Osteocyte (in vitro differentiated cells): ENCODE data around the gene PTPRG. TPM values are rescaled to one million over a fixed set of nuclear protein-coding genes. Genes with fewer than 3 reads are reported as not detected.
A peak's percentile ranks its signal among the peaks of the same experiment; 100 is the strongest.

ENCODE experiments used
- DNase-seq: peaks from one replicate; pipeline ENCODE4 v3.0.0; 2021; ENCODE audit warnings: mixed read lengths; ENCODE audit not compliant: unreplicated experiment; ENCODE audit errors: extremely low spot score
- H3K27ac Mint-ChIP-seq: one replicate; pipeline ENCODE4 v1.8.0; 2021; ENCODE audit warnings: mild to moderate bottlenecking, mixed read lengths; ENCODE audit not compliant: unreplicated experiment
- H3K27me3 Mint-ChIP-seq: one replicate; pipeline ENCODE4 v1.8.0; 2021; ENCODE audit warnings: mixed read lengths; ENCODE audit not compliant: unreplicated experiment
- H3K36me3 Mint-ChIP-seq: one replicate; pipeline ENCODE4 v1.8.0; 2021; ENCODE audit warnings: mixed read lengths; ENCODE audit not compliant: unreplicated experiment
- H3K4me1 Mint-ChIP-seq: one replicate; pipeline ENCODE4 v1.8.0; 2021; ENCODE audit warnings: mixed read lengths; ENCODE audit not compliant: unreplicated experiment
- H3K4me3 Mint-ChIP-seq: one replicate; pipeline ENCODE4 v1.8.0; 2021; ENCODE audit warnings: mild to moderate bottlenecking, moderate library complexity, mixed read lengths; ENCODE audit not compliant: unreplicated experiment
- H3K9me3 Mint-ChIP-seq: one replicate; pipeline ENCODE4 v1.8.0; 2021; ENCODE audit warnings: mixed read lengths; ENCODE audit not compliant: unreplicated experiment
- CTCF ChIP-seq: fragments of 200-600 bp; sonication (generic); IDR thresholded peaks from 2 replicates; pipeline ENCODE4 v1.5.0; 2021; ENCODE audit warnings: antibody characterized with exemption, mild to moderate bottlenecking, moderate library complexity
- total RNA-seq: library from RNA; stranded (reverse); gene quantifications from 2 replicates; pipeline ENCODE4 v1.2.1, GENCODE V29; 2021

The PTPRG gene
- total RNA-seq, 1 donor from 2014 or later: 48.1 TPM

- DNase-seq: no peak
- Mint-ChIP-seq H3K9me3 (peaks cover 9% of the 10 kb centered on the region), H3K27ac (no peak overlapping the region), H3K4me3 (no peak overlapping the region), H3K36me3 (peaks cover 5% of the 10 kb centered on the region), H3K4me1 (no peaks in the 10 kb centered on the region), H3K27me3 (no peaks in the 10 kb centered on the region)
- TF ChIP-seq CTCF: no peak
Measured at GRCh38 chr3:61935814-61936213, 374.4 kb downstream of the PTPRG start.

GRCh38 chr3:61936344-61936937, 375.1 kb downstream of the PTPRG start:
- no peaks in the 10 kb centered on the region for H3K4me1 Mint-ChIP-seq
- H3K27ac Mint-ChIP-seq: no peak overlapping the region
- TF ChIP-seq CTCF: peak; percentile 46
- peaks cover 9% of the 10 kb centered on the region for H3K9me3 Mint-ChIP-seq
- no peak overlapping the region for H3K4me3 Mint-ChIP-seq
- DNase-seq: no peak
- H3K27me3 Mint-ChIP-seq: no peaks in the 10 kb centered on the region
- peaks cover 5% of the 10 kb centered on the region for H3K36me3 Mint-ChIP-seq

- Mint-ChIP-seq H3K9me3 (peaks cover 11% of the 10 kb centered on the region), H3K27me3 (no peaks in the 10 kb centered on the region), H3K4me1 (no peaks in the 10 kb centered on the region), H3K36me3 (peaks cover 5% of the 10 kb centered on the region), H3K27ac (no peak overlapping the region), H3K4me3 (no peak overlapping the region)
- no peak for TF ChIP-seq CTCF
- DNase-seq: no peak
Measured at GRCh38 chr3:61937477-61937876, 376.1 kb downstream of the PTPRG start.

- Mint-ChIP-seq H3K4me3 (no peak overlapping the region), H3K27me3 (no peaks in the 10 kb centered on the region), H3K9me3 (peaks cover 16% of the 10 kb centered on the region), H3K4me1 (no peaks in the 10 kb centered on the region), H3K36me3 (peaks cover 5% of the 10 kb centered on the region), H3K27ac (no peak overlapping the region)
- no peak for DNase-seq
- TF ChIP-seq CTCF: no peak
Measured at GRCh38 chr3:61938878-61939549, 377.6 kb downstream of the PTPRG start.

- Mint-ChIP-seq H3K4me1 (no peaks in the 10 kb centered on the region), H3K36me3 (peaks cover under 1% of the 10 kb centered on the region), H3K9me3 (peaks cover 7% of the 10 kb centered on the region), H3K4me3 (no peak overlapping the region), H3K27ac (no peak overlapping the region), H3K27me3 (no peaks in the 10 kb centered on the region)
- TF ChIP-seq CTCF: no peak
- DNase-seq: no peak
Measured at GRCh38 chr3:61940236-61940635, 378.9 kb downstream of the PTPRG start.
